Measurements from ENCODE around the gene UBAP1L.

Gene UBAP1L

DNA sequence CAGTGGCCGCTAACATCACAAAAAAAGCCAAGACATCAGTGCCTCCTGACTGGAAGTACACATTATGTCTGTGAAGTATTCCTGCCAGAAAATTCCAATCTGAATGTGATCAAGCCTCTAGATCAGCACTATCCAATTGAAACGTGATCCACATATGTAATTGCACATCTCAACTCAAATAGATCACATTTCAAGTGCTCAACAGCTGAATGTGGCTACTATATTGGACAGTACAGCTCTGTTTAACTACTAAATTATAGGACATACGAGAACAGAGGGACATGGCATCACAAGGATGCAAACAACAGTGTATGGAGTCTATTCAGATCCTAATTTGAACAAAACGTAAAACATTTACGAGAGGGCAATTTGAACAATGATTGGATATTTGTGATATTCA lies 542 bp upstream of the UBAP1L start:
- Histone ChIP-seq H3K9me2 (replicated peaks; ENCODE audit: insufficient read depth, low read length) (no peaks in the 10 kb centered on the region), H4K20me1 (ENCODE audit: low read depth, low read length) (no peaks in the 10 kb centered on the region), H3K9me3 (ENCODE audit: insufficient read depth, low read length) (no peaks in the 10 kb centered on the region), H3K4me2 (ENCODE audit: low read depth, low read length, poor library complexity, severe bottlenecking) (no peak overlapping the region), H3K36me3 (ENCODE audit: low read length) (peaks cover 20% of the 10 kb centered on the region), H3F3A (ENCODE audit: insufficient read depth) (no peaks in the 10 kb centered on the region), H3K4me3 (ENCODE audit: insufficient read depth, low read length, poor library complexity, severe bottlenecking) (no peak overlapping the region), H3K79me2 (ENCODE audit: insufficient read depth, low read length) (no peaks in the 10 kb centered on the region), H2AFZ (ENCODE audit: low read depth, low read length, severe bottlenecking) (no peak overlapping the region), H3K9ac (ENCODE audit: low read length) (no peak overlapping the region), H3K27ac (ENCODE audit: low read depth, low read length) (no peak overlapping the region), H3K27me3 (ENCODE audit: low read length) (no peaks in the 10 kb centered on the region)
- no peak for TF ChIP-seq EZH2phosphoT487 (conservative IDR thresholded peaks at IDR 0.05; ENCODE audit: low read length)
- TF ChIP-seq, protein P1, sequence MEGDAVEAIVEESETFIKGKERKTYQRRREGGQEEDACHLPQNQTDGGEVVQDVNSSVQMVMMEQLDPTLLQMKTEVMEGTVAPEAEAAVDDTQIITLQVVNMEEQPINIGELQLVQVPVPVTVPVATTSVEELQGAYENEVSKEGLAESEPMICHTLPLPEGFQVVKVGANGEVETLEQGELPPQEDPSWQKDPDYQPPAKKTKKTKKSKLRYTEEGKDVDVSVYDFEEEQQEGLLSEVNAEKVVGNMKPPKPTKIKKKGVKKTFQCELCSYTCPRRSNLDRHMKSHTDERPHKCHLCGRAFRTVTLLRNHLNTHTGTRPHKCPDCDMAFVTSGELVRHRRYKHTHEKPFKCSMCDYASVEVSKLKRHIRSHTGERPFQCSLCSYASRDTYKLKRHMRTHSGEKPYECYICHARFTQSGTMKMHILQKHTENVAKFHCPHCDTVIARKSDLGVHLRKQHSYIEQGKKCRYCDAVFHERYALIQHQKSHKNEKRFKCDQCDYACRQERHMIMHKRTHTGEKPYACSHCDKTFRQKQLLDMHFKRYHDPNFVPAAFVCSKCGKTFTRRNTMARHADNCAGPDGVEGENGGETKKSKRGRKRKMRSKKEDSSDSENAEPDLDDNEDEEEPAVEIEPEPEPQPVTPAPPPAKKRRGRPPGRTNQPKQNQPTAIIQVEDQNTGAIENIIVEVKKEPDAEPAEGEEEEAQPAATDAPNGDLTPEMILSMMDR (IDR thresholded peaks at IDR 0.05; ENCODE audit: insufficient read depth, low read length, poor library complexity, severe bottlenecking) = no peak

DNA sequence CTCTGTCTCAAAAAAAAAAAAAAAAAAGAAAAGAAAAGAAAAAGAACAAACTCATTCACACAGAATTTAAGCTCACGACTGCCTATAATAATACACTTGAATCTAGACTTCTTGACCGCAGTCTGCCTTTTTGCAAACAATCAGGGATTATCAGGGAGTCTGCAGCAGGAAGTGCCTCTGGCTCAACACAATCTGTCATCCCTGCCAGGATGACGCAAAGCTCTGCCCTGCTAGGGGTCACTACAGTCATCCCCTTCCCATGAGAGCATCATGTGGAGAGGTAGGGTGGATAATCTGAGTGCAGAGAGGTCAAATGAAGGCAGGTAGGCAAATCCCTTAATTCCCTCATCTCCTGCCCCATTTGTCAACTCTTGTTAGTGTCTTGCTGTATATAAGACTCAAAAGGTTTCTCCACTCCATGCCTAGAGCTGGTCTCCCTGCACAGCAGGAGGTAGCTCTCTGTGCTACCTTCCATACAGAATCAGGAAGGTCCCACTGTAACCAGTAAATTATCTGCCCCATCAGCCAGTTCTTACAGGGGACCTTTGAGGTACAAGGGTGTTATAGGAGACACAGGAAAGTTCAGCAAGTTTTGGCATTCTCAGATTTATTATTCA lies 4.2 kb downstream of the UBAP1L start:
- Histone ChIP-seq H3K4me2 (ENCODE audit: low read depth, low read length, poor library complexity, severe bottlenecking) (no peak overlapping the region), H3F3A (ENCODE audit: insufficient read depth) (0 out of 2 replicates have a peak, but pooled peaks cover 4% of the 10 kb centered on the region), H3K4me3 (ENCODE audit: insufficient read depth, low read length, poor library complexity, severe bottlenecking) (no peak overlapping the region), H3K9me2 (replicated peaks; ENCODE audit: insufficient read depth, low read length) (no peaks in the 10 kb centered on the region), H3K9ac (ENCODE audit: low read length) (no peak overlapping the region), H4K20me1 (ENCODE audit: low read depth, low read length) (no peaks in the 10 kb centered on the region), H3K27ac (ENCODE audit: low read depth, low read length) (no peak overlapping the region), H3K79me2 (ENCODE audit: insufficient read depth, low read length) (no peaks in the 10 kb centered on the region), H2AFZ (ENCODE audit: low read depth, low read length, severe bottlenecking) (no peak overlapping the region), H3K9me3 (ENCODE audit: insufficient read depth, low read length) (no peaks in the 10 kb centered on the region), H3K27me3 (ENCODE audit: low read length) (no peaks in the 10 kb centered on the region), H3K36me3 (ENCODE audit: low read length) (no peaks in the 10 kb centered on the region)
- TF ChIP-seq, protein P1 (IDR thresholded peaks at IDR 0.05; ENCODE audit: insufficient read depth, low read length, poor library complexity, severe bottlenecking) = no peak
- TF ChIP-seq EZH2phosphoT487 (conservative IDR thresholded peaks at IDR 0.05; ENCODE audit: low read length) = no peak

DNA sequence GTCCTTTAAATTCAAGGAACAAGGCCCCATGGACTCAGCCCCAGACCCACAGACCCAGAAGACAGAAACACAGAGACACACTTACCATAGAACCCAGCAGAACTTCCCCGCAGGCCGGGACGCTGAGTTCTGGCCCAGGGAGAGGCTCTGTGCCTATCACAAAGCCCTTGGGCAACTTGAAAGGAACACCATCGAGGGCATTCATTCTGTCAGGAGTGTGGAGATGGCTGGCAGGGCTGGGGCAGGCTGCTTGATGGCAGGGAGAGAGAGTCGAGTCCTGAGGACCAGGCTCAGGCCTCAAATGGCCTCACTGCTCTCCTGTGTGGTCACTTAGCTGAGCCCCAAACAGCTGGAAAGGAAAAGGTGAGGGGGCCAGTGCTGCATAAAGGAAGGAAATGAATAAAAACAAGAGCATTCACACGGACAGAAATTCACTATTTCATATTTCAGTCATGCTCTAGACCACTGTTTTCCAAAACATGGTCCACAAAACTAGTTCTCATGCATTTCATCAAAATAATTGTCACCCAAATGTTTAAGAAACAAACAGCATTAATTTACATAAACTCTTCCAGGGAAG lies 8.9 kb downstream of the UBAP1L start:
- Histone ChIP-seq H3K9me2 (replicated peaks; ENCODE audit: insufficient read depth, low read length) (no peaks in the 10 kb centered on the region), H3K79me2 (ENCODE audit: insufficient read depth, low read length) (no peaks in the 10 kb centered on the region), H3F3A (ENCODE audit: insufficient read depth) (0 out of 2 replicates have a peak, but pooled peaks cover 4% of the 10 kb centered on the region), H3K36me3 (ENCODE audit: low read length) (no peaks in the 10 kb centered on the region), H4K20me1 (ENCODE audit: low read depth, low read length) (no peaks in the 10 kb centered on the region), H3K9ac (ENCODE audit: low read length) (no peak overlapping the region), H3K27me3 (ENCODE audit: low read length) (no peaks in the 10 kb centered on the region), H2AFZ (ENCODE audit: low read depth, low read length, severe bottlenecking) (no peak overlapping the region), H3K9me3 (ENCODE audit: insufficient read depth, low read length) (no peaks in the 10 kb centered on the region), H3K4me2 (ENCODE audit: low read depth, low read length, poor library complexity, severe bottlenecking) (no peak overlapping the region), H3K27ac (ENCODE audit: low read depth, low read length) (no peak overlapping the region), H3K4me3 (ENCODE audit: insufficient read depth, low read length, poor library complexity, severe bottlenecking) (no peak overlapping the region)
- TF ChIP-seq EZH2phosphoT487 (conservative IDR thresholded peaks at IDR 0.05; ENCODE audit: low read length) = no peak
- TF ChIP-seq, protein P1 (IDR thresholded peaks at IDR 0.05; ENCODE audit: insufficient read depth, low read length, poor library complexity, severe bottlenecking) = no peak

Data from SU-DHL-6 (cell line).